GM18873 (cell line): ENCODE results near the gene FBXL17.

Source experiments
- ATAC-seq: cut with Tn5 transposase; IDR thresholded peaks from one replicate; pipeline ENCODE4 v1.9.1; 2021; ENCODE audit warnings: mild to moderate bottlenecking, moderate library complexity, moderate number of reproducible peaks; ENCODE audit not compliant: unreplicated experiment, low FRiP score

Gene FBXL17

DNA sequence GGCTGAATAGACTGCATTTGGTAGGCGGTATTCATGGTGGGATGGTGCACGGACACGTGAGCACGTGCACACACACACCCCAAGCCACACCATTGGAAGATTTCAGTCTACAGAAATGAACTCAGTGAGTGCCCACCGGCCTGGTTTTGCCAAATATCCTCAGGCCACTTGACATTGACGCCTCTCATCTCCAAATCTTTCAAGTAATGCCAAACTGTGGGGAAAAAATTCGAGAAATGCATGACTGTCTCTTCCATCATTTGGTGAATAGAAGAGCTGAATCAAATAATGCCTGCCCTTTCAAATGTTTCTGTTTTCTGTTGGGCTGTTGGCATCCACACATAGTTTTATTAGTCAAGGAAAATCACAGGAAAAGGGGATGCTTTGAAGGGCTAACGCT, 528.9 kb downstream of the FBXL17 start:
- ATAC-seq = no peak

DNA sequence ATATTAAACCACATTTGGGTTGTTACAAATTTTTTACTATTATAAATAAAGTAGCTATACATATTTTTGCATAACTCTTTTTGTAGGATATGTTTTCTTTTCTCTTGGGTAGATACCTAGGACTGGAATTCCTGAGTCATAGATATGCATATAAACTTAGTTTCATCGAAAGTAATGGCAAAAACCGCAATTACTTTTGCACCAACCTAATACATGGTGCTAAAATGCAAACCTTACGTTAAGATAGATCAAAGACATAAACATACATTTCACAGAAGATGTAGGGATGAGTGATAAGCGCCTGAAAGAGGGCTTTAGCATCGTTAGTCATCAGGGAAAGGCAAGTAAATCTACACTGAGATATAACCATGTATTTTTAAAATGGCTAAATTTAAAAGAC, 532.8 kb downstream of the FBXL17 start:
- no peak for ATAC-seq

- no peak for ATAC-seq
Observed at GRCh38 chr5:107840592-107840991, 541.3 kb downstream of the FBXL17 start.

DNA sequence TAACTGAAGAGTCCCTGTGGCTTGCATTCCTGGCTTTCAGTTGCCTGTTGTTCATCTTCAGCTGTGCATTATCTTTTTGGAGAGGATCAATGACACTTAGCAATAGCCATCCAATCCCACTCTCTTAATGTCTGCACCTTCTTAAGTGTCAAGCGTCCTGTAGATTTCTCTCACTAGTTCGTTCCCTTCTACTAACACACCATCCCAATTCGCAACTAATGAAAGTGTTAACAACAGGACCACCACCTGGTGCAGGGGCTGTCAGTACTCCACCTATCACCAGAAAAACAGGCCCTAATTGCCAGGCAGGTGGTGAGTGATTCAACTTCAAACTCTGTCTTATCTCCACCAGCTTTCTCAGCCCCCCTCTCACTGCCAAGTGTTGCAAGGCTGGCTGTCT, 541.7 kb downstream of the FBXL17 start:
- ATAC-seq = no peak

GRCh38 chr5:107835096-107835495, 546.8 kb downstream of the FBXL17 start:
- ATAC-seq = no peak

GRCh38 chr5:107832746-107833145, 549.2 kb downstream of the FBXL17 start:
- ATAC-seq = no peak

DNA sequence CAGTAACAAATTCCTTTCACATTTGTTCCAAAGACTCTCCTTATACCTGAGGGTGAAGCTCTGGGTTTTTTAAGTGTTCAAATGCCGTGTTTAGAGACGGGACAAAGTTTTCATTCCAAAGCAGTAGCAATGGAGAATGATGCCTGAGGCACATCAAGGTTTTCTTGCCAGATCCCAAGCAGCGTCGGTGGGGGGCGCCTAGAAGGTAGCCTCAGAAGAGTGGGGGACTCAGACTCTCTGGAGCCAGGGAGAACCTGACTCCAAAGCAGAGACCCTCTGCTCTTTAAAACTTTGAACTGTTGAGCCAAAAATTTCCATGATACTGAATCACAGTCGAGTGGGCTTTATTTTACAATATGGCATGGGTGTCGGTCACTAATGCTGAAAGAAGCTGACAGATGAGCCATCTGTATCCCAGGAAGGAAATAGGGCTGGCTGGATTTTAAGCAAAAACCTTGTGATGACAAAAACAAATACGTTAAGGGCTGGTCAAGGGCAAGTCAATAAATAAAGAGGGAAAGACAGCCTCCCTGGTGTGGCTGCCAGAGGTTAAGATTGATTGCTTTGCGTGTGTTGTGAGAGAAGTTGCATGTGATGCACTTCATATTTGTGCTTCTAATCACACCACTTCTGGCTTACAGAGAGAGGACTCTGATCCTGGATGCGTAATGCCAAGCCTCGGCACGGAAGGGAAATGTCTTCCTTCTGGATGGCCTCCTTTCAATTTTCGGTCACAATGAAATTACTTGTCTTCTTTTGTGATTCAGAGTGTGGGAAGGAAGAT, 550.1 kb downstream of the FBXL17 start:
- no peak for ATAC-seq

DNA sequence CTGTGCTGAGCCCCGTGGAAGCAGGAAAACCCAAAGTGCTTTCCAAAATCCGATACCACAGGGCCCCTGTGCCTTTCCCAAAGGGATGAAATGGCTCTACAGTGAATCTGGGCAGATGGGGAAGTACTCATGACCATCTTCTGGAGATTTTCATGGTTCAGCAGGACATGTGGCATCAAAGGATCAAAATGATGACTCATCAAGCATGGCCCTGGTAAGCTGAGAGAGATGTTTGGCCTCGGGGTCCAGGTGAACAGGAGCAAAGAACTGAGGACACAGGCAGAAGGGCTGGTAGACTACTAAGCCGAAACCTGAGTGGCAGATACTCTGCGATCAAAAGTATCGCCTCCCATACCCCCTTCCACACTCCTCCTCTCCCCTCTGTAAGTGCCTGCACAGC, 551.1 kb downstream of the FBXL17 start:
- ATAC-seq = no peak

- ATAC-seq = no peak
Observed at GRCh38 chr5:107826311-107827000, 555.4 kb downstream of the FBXL17 start.

GRCh38 chr5:107824821-107825220, 557.1 kb downstream of the FBXL17 start:
- ATAC-seq = no peak

DNA sequence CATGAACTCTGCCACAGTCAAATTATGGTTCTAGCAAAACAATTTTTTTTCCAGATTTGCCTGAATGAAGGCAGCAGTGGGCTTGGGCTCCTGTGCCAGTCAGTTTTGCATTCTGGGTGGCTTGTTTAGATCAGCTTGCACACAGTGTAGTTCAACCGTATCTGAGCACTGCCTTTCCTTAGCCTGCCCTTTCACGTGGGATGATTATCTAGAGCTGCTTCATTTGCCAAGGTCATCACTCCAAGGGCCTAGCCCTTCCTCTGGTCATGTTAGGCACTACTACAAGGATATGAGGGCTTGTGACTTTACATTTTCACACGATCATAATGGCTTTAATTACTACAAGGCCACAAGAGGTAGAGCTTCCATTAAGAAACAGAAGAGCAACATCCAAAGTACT, 560.6 kb downstream of the FBXL17 start:
- ATAC-seq = no peak

- no peak for ATAC-seq
Observed at GRCh38 chr5:107820429-107820828, 561.5 kb downstream of the FBXL17 start.

- no peak for ATAC-seq
Observed at GRCh38 chr5:107817951-107818350, 563.9 kb downstream of the FBXL17 start.

- no peak for ATAC-seq
Observed at GRCh38 chr5:107817436-107817835, 564.5 kb downstream of the FBXL17 start.

- no peak for ATAC-seq
Observed at GRCh38 chr5:107815109-107815508, 566.8 kb downstream of the FBXL17 start.

- ATAC-seq = no peak
Observed at GRCh38 chr5:107814183-107814827, 567.6 kb downstream of the FBXL17 start.

DNA sequence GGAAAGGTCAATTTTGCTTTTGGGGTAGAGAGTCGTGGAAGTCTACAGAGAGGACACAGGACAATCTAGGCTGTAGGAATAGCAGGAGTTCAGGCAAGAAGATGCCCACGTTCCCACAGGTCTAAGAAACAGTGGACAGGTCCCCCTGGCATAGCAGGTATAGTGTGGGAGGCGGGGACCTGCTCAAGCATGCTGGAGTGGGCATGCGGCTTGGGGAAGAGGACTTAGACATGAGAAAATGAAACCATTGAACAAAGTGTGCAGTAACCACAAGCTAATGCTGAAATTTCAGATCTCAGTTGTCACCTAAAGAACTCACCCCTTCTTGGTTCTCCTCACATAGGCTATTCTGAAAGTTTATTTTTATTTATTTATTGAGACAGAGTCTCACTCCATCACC, 568.3 kb downstream of the FBXL17 start:
- peak; percentile 84 for ATAC-seq

- peak; percentile 87 for ATAC-seq
Observed at GRCh38 chr5:107812570-107813141, 569.2 kb downstream of the FBXL17 start.

DNA sequence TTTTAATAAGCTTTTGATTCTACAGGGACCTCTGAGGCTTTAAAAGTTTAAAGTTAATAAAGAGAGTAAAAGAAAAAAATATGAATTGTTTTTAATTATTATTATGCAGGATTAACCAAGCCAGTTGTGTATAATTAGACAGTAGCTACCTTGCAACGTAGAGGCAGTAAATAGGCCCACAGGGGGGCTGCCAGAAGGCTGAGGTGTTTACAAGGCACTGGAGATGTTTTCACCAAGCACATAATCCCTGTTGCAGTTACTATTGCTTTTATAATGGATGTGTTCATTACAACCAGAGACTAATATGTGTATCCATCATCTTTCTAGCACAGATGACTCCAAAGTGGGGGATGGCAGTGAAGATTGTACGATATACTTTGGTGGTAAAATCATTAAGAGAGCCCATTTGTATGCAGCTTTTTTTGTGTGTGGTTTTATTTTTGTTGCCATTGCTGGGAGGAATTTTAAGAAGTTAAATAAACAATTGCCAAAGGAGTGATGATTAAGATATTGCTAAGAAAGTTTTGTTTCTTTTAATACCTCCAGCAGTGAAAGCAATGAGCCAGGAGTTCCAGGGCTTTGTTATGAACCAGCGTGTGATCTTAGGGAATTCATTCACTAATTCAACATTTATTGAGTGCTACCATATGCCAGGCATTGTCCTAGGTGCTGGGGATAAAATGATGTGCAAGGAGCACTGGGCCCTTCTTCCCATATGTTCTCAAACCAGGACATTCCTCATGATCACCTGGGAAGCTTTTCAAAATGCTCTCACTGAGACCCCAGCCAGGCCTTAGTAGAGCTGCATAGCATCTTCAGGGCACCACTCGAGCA, 572.5 kb downstream of the FBXL17 start:
- ATAC-seq = no peak
